ENCODE data around the gene GPD1.

- TF ChIP-seq CTCF (IDR thresholded peaks at IDR 0.05) (no peak), POLR2A (IDR thresholded peaks at IDR 0.05) (no peak), POLR2AphosphoS5 (IDR thresholded peaks at IDR 0.05; ENCODE audit: insufficient read depth in 1 of 2, low read depth in 1 of 2) (no peak)
Measured at GRCh38 chr12:50147281-50147680, 43.5 kb downstream of the GPD1 start.
